ENCODE results near the gene SUFU. TPM values are rescaled to one million over a fixed set of nuclear protein-coding genes. Genes with fewer than 3 reads are reported as not detected.

Gene SUFU
- total and polyA plus RNA-seq, 2 of the 13 experiments (the other 11 are each of a cell fraction or from before 2014, with no cell fraction given) = 2.9 to 5.5 TPM

GRCh38 chr10:102499356-102499755 is 4.4 kb upstream of the SUFU start:
- FAIRE-seq (no peak), DNase-seq (ENCODE audit: low spot score) (no peak), ATAC-seq (no peak)
- Histone ChIP-seq H3K36me3 (replicated peaks in 1 of 2; ENCODE audit: control insufficient read depth in 1 of 2, insufficient read depth in 2 of 2, low read length in 2 of 2) (peaks cover 0 to 2% of the 10 kb centered on the region in 2 experiments; a peak in 1 of 5 replicates), H3K79me2 (ENCODE audit: insufficient read depth, low read length) (peaks cover 63% of the 10 kb centered on the region), H3K4me1 (ENCODE audit: insufficient read depth, low read length) (peaks cover 31% of the 10 kb centered on the region), H3K27me3 (ENCODE audit: control insufficient read depth in 1 of 2, insufficient read depth in 2 of 2, low read length in 2 of 2) (no peaks in the 10 kb centered on the region; a peak in 1 of 5 replicates), H3K9ac (ENCODE audit: insufficient read depth, low read depth, low read length) (no peak overlapping the region), H3K27ac (ENCODE audit: extremely low read length, insufficient read depth, low read length) (no peak overlapping the region), H4K20me1 (ENCODE audit: insufficient read depth, low read length) (no peaks in the 10 kb centered on the region; the same call in 1 of the 2 replicates), H3K9me3 (ENCODE audit: low read length) (no peaks in the 10 kb centered on the region), H2AFZ (ENCODE audit: low read length) (no peak overlapping the region), H3K4me2 (ENCODE audit: low read depth, low read length) (no peak overlapping the region), H3K4me3 (replicated peaks in 1 of 3; ENCODE audit: insufficient read depth in 1 of 3, low read depth in 2 of 3, low read length in 3 of 3) (no peak overlapping the region)
- no TSS peak for BruUV-seq (replicated peaks)
- no peak for TF ChIP-seq MAX (IDR thresholded peaks at IDR 0.05)
- no peak for TF ChIP-seq NFRKB (IDR thresholded peaks at IDR 0.05)
- no peak for TF ChIP-seq PPARG (CRISPR knock-in tag; conservative IDR thresholded peaks at IDR 0.05)
- TF ChIP-seq NFE2L1 (CRISPR knock-in tag; IDR thresholded peaks at IDR 0.05; ENCODE audit: borderline replicate concordance) = no peak
- TF ChIP-seq GATAD2A (CRISPR knock-in tag; IDR thresholded peaks at IDR 0.05) = no peak
- no peak for TF ChIP-seq PLSCR1 (CRISPR knock-in tag; IDR thresholded peaks at IDR 0.05; ENCODE audit: borderline replicate concordance)
- no peak for TF ChIP-seq ZNF432 (CRISPR knock-in tag; IDR thresholded peaks at IDR 0.05; ENCODE audit: borderline replicate concordance)
- no peak for TF ChIP-seq ZNF644 (CRISPR knock-in tag; IDR thresholded peaks at IDR 0.05; ENCODE audit: low read depth)
- no peak for TF ChIP-seq ZBTB33 (CRISPR knock-in tag; IDR thresholded peaks at IDR 0.05)
- TF ChIP-seq DNMT1 (CRISPR knock-in tag; IDR thresholded peaks at IDR 0.05) = no peak
- TF ChIP-seq ZNF30 (CRISPR knock-in tag; IDR thresholded peaks at IDR 0.05) = no peak
- POLR2A ChIA-PET = no interaction called here
- in situ Hi-C loops (cut with HindIII; ENCODE audit: extremely low pct_ligation_motif_present, low pct_unique_long_range_greater_than_20kb) = no loop called here
- CTCF ChIA-PET (ENCODE audit: low intra/inter-chr PET ratio, low total read pairs) = no interaction called here
- intact Hi-C loops (cut with micrococcal nuclease; ENCODE audit: unreplicated experiment) = no loop called here
- 96% methylated on average over 3 of the region's 3 CpGs for WGBS (ENCODE audit: low lambda C conversion rate)

Measured in HepG2 (cell line).